Measurements from ENCODE around the gene KLHL30.

KLHL30 gene, protein sequence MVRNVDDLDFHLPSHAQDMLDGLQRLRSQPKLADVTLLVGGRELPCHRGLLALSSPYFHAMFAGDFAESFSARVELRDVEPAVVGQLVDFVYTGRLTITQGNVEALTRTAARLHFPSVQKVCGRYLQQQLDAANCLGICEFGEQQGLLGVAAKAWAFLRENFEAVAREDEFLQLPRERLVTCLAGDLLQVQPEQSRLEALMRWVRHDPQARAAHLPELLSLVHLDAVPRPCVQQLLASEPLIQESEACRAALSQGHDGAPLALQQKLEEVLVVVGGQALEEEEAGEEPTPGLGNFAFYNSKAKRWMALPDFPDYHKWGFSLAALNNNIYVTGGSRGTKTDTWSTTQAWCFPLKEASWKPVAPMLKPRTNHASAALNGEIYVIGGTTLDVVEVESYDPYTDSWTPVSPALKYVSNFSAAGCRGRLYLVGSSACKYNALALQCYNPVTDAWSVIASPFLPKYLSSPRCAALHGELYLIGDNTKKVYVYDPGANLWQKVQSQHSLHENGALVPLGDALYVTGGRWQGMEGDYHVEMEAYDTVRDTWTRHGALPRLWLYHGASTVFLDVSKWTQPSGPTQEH

GRCh38 chr2:238138331-238139195 lies at the start of gene KLHL30:
Gene KLHL30, plus strand, starts transcription at chr2:238138668. Its CDS starts 2,087 bp downstream, at chr2:238140755.
- DNase-seq (ENCODE audit: low read depth) = no peak

GRCh38 chr2:238090887-238091286 lies 47.6 kb upstream of the KLHL30 start:
- no peak for DNase-seq (ENCODE audit: low read depth)

- DNase-seq (ENCODE audit: low read depth) = no peak
Observed at GRCh38 chr2:238091436-238092060, 46.9 kb upstream of the KLHL30 start.

DNA sequence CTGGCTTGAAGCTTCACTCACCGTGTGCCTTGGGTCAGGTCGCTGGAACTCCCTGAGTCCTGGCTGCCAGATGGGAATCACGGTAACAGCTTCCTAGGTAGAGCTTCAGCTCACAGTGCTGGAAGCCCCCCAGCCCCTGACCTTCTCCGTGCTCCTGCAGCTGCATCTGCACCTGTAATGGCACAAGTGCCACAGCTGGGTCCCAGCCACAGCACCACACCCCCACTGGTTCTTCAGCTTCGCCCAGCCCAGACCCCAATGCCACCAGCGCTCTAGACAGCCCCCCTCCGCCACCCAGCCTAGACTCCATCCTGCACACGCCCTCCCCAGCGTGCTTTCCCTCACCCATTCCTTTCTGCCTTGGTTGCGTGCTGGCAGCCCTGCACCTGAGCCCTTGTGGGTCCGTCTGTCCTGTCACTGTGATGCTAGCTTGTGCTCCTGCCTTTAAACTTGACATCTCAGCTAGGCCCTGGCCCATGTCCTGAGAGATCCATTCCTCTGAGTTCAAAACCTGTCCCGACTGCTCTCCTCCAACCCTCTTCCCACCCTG lies 45.9 kb upstream of the KLHL30 start:
- no peak for DNase-seq (ENCODE audit: low read depth)

GRCh38 chr2:238093181-238094140 lies 45.0 kb upstream of the KLHL30 start:
- DNase-seq (ENCODE audit: low read depth) = no peak

GRCh38 chr2:238094438-238095022 lies 43.9 kb upstream of the KLHL30 start:
- DNase-seq (ENCODE audit: low read depth) = no peak

DNA sequence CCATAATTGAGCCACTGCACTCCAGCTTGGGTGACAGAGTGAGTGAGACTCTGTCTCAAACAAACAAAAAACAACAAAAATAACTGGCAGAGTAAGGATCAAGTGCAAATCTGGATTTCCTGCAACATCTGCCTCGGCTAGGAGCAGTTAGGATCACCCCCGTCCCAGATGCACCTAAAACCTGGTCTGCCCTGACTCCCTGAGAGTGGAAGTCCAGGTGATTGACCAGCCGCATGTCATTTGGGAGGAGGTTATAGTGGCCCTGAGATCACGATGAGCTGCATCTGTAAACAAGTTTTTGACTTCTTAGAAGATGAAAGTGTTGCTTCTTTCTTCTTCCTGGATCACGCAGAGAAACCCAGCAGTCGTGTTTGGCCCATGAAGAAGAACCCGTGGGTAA lies 43.3 kb upstream of the KLHL30 start:
- no peak for DNase-seq (ENCODE audit: low read depth)

- no peak for DNase-seq (ENCODE audit: low read depth)
Observed at GRCh38 chr2:238096311-238097011, 42.0 kb upstream of the KLHL30 start.

DNA sequence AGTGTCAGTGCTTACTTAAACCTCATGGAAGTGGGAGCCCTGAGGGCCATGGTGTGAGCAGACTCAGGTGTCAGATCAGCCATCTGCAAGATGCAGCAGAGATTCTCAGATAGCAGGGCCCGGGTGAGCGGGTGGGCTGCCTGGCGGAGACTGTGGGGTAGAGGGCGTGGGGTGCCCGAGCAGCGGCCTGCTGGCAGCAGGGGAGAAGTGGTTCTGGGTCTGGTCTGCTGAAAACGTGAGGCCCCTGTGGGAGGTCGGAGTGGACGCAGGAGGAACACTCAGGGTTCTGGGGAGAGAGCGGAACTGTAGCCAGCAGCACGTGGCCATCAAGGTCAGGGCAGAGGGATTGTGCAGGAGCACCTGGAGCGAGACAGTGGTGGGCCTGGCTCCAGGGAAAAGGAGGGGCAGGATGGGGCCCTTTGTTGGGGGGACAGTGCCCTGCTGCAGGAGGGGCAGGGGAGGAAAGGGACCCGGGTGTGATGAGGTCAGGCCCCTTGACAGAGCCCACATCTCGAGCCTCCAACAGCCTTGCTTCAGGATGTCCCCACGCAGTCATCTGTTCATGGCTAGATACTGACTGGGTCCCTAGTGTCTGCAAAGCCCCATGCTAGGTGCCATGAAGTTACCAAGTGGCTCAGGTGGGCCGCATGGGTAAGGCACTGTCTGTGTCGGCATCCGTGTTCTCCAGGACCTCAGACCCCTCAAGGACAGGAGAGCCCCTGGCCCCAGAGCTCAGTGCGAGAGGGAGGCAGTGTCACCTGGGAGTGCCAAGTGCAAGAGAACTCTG lies 41.1 kb upstream of the KLHL30 start:
- DNase-seq (ENCODE audit: low read depth) = no peak

GRCh38 chr2:238097988-238098871 lies 40.2 kb upstream of the KLHL30 start:
- no peak for DNase-seq (ENCODE audit: low read depth)

GRCh38 chr2:238098901-238099713 lies 39.4 kb upstream of the KLHL30 start:
- no peak for DNase-seq (ENCODE audit: low read depth)

DNA sequence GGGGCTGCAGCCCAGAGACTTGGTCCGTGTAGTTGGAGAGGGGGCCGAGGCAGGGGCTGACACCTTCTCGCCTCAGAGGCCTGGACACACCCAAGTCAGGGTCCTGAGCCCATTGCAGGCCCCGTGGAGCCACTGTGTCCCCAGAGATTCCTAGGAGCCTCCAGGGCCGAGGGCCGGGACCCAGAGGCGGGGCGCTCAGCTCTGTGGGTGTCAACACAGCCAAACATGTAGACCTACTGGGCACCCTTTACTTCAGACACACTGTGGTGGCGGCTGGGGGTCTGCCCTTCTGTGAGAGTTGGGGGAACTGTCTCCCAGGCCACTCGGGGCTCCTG lies 38.8 kb upstream of the KLHL30 start:
- no peak for DNase-seq (ENCODE audit: low read depth)

DNA sequence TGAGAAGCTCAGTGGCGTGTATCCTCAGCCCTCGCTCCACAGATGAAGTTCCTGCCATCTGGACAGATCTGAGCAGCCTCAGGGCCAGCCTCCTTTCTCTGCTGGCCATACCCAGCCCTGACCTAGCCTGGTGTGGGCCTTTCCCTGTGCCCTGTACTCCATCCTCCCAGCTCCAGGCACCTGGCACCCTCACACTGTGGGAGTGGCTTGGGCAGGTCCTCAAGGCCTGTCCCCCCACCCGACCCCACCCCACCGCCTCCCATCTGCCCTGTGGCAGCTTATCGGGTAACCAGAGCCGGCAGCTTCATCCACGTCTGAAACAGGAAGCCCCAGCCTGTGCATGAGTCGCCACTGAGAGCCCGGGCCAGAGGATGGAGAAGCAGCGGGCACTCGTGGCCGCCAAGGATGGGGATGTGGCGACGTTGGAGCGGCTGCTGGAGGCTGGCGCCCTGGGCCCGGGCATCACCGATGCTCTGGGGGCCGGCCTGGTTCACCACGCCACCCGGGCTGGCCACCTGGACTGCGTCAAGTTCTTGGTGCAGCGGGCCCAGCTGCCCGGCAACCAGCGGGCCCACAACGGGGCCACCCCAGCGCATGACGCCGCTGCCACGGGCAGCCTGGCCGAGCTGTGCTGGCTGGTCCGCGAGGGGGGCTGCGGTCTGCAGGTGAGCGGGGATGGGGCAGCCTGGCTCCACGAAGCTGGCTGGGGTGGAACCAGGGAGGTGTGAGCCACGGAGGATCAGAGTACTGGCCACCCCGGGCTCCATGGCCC lies 38.2 kb upstream of the KLHL30 start, which contains the start of gene ESPNL:
TSS of gene ESPNL (plus strand) at position 292 of the 772 bp plus-strand sequence. CDS start at position 372, 80 bp downstream.
- DNase-seq (ENCODE audit: low read depth) = no peak

DNA sequence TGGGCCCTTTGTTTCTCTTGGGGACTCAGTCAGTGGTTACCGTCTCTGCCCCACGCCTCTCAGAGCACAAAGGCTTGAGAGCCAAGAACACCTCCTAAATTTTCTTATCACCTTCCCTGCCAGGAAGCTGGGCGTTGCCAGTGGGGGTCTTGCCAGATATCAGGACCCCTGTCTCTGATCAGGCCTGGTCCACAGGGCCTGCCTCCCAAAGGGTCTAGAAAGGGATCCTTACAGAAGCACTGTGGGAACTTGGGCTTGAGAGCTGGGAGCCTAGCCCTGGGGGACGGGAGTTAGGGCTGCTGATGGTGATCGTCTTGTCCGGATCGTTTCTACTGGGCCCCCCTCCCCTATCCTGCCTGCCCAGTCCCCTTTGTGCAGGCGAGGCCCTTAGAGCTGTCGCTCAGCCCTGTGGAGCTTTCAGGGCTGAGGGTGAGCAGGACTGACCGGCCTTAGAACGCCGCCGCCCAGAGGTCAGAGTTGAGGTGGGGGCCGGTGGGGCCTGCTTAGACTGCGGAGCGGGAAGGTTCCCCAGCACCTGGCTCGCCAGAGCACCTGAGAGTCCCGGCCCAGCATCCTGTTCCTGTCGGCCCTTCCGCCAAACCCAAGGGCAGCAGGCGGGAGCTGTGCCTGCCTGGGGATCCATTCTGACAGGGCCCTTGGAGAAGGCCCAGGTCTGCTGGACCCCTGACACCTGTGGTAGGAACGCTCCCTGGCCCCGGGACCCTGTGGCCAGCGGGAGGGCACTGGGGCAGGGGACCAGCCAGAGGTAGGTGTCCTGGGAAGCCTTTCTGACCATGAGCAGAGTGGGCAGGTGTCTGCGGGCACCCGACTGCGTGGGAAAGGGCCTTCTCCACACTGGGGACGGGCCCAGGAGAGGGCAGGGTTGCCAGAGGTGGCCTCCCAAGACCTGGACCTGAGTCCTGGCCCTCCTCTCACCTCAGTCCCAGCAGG lies 37.4 kb upstream of the KLHL30 start:
- no peak for DNase-seq (ENCODE audit: low read depth)
